Osteocyte (in vitro differentiated cells): Measurements from ENCODE around the gene CCNG2. TPM values are rescaled to one million over a fixed set of nuclear protein-coding genes. Genes with fewer than 3 reads are reported as not detected.

ENCODE experiments used
- DNase-seq: peaks from one replicate; pipeline ENCODE4 v3.0.0; 2021; ENCODE audit warnings: mixed read lengths; ENCODE audit not compliant: unreplicated experiment; ENCODE audit errors: extremely low spot score
- H3K27ac Mint-ChIP-seq: one replicate; pipeline ENCODE4 v1.8.0; 2021; ENCODE audit warnings: mild to moderate bottlenecking, mixed read lengths; ENCODE audit not compliant: unreplicated experiment
- H3K27me3 Mint-ChIP-seq: one replicate; pipeline ENCODE4 v1.8.0; 2021; ENCODE audit warnings: mixed read lengths; ENCODE audit not compliant: unreplicated experiment
- H3K36me3 Mint-ChIP-seq: one replicate; pipeline ENCODE4 v1.8.0; 2021; ENCODE audit warnings: mixed read lengths; ENCODE audit not compliant: unreplicated experiment
- H3K4me1 Mint-ChIP-seq: one replicate; pipeline ENCODE4 v1.8.0; 2021; ENCODE audit warnings: mixed read lengths; ENCODE audit not compliant: unreplicated experiment
- H3K4me3 Mint-ChIP-seq: one replicate; pipeline ENCODE4 v1.8.0; 2021; ENCODE audit warnings: mild to moderate bottlenecking, moderate library complexity, mixed read lengths; ENCODE audit not compliant: unreplicated experiment
- H3K9me3 Mint-ChIP-seq: one replicate; pipeline ENCODE4 v1.8.0; 2021; ENCODE audit warnings: mixed read lengths; ENCODE audit not compliant: unreplicated experiment
- total RNA-seq: library from RNA; stranded (reverse); gene quantifications from 2 replicates; pipeline ENCODE4 v1.2.1, GENCODE V29; 2021
- TF ChIP-seq, protein P1 (sequence below): fragments of 200-600 bp; sonication (generic); IDR thresholded peaks from 2 replicates; pipeline ENCODE4 v1.5.0; 2021; ENCODE audit warnings: antibody characterized with exemption, mild to moderate bottlenecking, moderate library complexity

The CCNG2 gene
- total RNA-seq, 1 donor from 2014 or later: 73.3 TPM

- H3K4me1 Mint-ChIP-seq: no peaks in the 10 kb centered on the region
- H3K27me3 Mint-ChIP-seq: peaks cover 41% of the 10 kb centered on the region
- H3K27ac Mint-ChIP-seq: no peak overlapping the region
- H3K9me3 Mint-ChIP-seq: no peaks in the 10 kb centered on the region
- TF ChIP-seq, protein P1, sequence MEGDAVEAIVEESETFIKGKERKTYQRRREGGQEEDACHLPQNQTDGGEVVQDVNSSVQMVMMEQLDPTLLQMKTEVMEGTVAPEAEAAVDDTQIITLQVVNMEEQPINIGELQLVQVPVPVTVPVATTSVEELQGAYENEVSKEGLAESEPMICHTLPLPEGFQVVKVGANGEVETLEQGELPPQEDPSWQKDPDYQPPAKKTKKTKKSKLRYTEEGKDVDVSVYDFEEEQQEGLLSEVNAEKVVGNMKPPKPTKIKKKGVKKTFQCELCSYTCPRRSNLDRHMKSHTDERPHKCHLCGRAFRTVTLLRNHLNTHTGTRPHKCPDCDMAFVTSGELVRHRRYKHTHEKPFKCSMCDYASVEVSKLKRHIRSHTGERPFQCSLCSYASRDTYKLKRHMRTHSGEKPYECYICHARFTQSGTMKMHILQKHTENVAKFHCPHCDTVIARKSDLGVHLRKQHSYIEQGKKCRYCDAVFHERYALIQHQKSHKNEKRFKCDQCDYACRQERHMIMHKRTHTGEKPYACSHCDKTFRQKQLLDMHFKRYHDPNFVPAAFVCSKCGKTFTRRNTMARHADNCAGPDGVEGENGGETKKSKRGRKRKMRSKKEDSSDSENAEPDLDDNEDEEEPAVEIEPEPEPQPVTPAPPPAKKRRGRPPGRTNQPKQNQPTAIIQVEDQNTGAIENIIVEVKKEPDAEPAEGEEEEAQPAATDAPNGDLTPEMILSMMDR: no peak
- no peak for DNase-seq
- H3K36me3 Mint-ChIP-seq: no peaks in the 10 kb centered on the region
- H3K4me3 Mint-ChIP-seq: no peak overlapping the region
These were observed 42.3 kb downstream of the CCNG2 start for GRCh38 chr4:77199276-77199675.

DNA sequence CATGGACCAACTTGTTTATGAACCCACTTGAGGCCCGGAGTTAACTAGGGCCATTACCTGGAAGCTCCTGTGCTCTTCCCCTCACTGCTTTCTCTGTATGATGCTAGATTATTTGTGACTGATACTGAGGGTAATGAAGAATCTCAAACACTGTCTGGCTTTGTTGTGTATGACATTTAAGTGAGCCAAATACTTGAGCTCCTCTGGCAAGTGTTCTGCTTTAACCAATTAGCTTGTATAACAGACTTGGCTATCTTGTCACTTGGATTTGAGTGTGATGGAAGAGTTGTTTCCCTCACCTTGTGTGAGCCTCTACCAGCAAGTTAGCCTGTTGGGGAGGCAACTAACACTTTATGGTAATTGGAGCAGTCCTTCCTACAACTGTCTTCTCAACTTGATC is 42.7 kb downstream of the CCNG2 start:
- Mint-ChIP-seq H3K4me3 (no peak overlapping the region), H3K9me3 (no peaks in the 10 kb centered on the region), H3K36me3 (no peaks in the 10 kb centered on the region), H3K4me1 (no peaks in the 10 kb centered on the region), H3K27me3 (peaks cover 37% of the 10 kb centered on the region), H3K27ac (no peak overlapping the region)
- no peak for DNase-seq
- TF ChIP-seq, protein P1: no peak

DNA sequence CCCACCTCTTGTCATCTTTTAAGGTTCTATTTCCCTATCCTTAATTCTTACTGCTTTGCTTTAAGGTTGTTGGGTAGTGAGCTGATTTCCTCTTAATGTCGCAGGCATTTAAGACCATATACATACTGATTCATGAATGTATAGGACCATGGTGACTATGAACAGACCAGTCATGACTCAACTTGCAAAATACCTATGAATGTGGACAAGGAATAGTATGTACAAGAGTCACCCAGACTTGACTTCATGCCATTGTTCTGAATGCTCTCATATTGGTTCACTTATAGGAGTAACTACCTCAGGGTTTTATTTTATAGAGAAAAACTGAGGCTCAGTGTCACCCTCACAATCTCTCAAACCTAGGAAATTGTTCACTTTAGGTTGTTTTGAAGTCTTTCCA is 44.3 kb downstream of the CCNG2 start:
- H3K4me3 Mint-ChIP-seq: no peak overlapping the region
- DNase-seq: no peak
- no peaks in the 10 kb centered on the region for H3K36me3 Mint-ChIP-seq
- peaks cover 35% of the 10 kb centered on the region for H3K27me3 Mint-ChIP-seq
- no peaks in the 10 kb centered on the region for H3K9me3 Mint-ChIP-seq
- H3K4me1 Mint-ChIP-seq: no peaks in the 10 kb centered on the region
- no peak overlapping the region for H3K27ac Mint-ChIP-seq
- TF ChIP-seq, protein P1: no peak

- TF ChIP-seq, protein P1: no peak
- no peak overlapping the region for H3K4me3 Mint-ChIP-seq
- DNase-seq: no peak
- no peak overlapping the region for H3K27ac Mint-ChIP-seq
- H3K27me3 Mint-ChIP-seq: peaks cover 39% of the 10 kb centered on the region
- no peaks in the 10 kb centered on the region for H3K9me3 Mint-ChIP-seq
- no peaks in the 10 kb centered on the region for H3K36me3 Mint-ChIP-seq
- no peaks in the 10 kb centered on the region for H3K4me1 Mint-ChIP-seq
These were observed 44.9 kb downstream of the CCNG2 start for GRCh38 chr4:77201857-77202256.

DNA sequence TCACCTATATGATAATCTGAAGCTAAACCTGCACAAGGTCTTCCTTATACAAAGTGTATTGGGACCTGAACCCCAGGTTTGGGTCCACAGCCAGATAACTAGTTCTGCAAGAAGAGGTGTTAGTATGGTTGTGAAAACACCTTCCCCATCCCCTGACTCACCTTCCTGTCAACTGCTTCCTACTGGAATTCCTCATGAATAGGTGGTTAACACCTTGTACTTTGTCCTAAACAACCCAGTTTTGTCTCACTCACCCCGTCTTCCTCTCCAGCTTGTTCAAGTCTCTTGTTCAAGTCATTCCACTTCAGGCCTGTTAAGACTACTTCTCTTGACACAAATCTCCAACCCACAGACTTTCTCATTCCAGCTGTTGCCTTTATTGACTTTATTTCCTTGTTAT is 45.5 kb downstream of the CCNG2 start:
- no peak for DNase-seq
- TF ChIP-seq, protein P1: no peak
- no peak overlapping the region for H3K27ac Mint-ChIP-seq
- no peak overlapping the region for H3K4me3 Mint-ChIP-seq
- no peaks in the 10 kb centered on the region for H3K4me1 Mint-ChIP-seq
- H3K36me3 Mint-ChIP-seq: no peaks in the 10 kb centered on the region
- H3K27me3 Mint-ChIP-seq: peaks cover 42% of the 10 kb centered on the region
- H3K9me3 Mint-ChIP-seq: no peaks in the 10 kb centered on the region
